ENCODE data around the gene BNC2.

DNA sequence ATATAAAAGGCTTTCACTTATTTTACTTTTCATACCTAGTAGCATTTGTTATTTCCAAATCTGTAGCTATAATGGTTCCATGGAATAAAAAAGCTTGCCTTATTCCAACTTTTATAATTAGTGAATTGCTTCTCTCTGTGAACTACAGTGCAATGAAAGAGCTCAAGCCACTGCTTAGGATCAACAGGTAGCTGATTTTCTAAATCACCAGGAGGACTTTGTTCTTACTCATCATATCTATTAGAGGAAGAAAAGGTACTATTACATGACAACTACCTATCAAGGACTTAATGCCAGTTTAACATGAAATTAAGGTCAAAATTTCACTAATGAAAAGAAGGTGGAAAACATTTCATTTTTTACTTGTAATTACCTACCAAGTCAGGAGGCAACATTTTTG, 414.6 kb downstream of the BNC2 start:
- no peak for TF ChIP-seq TAF1 (IDR thresholded peaks at IDR 0.05; ENCODE audit: low read depth)
- TF ChIP-seq, protein P1, sequence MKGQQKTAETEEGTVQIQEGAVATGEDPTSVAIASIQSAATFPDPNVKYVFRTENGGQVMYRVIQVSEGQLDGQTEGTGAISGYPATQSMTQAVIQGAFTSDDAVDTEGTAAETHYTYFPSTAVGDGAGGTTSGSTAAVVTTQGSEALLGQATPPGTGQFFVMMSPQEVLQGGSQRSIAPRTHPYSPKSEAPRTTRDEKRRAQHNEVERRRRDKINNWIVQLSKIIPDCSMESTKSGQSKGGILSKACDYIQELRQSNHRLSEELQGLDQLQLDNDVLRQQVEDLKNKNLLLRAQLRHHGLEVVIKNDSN (IDR thresholded peaks at IDR 0.05), result no peak
- TF ChIP-seq RAD21 (IDR thresholded peaks at IDR 0.05; ENCODE audit: low read depth), result no peak

All from Ishikawa (cell line).